ENCODE results near the gene SYT3.

DNA sequence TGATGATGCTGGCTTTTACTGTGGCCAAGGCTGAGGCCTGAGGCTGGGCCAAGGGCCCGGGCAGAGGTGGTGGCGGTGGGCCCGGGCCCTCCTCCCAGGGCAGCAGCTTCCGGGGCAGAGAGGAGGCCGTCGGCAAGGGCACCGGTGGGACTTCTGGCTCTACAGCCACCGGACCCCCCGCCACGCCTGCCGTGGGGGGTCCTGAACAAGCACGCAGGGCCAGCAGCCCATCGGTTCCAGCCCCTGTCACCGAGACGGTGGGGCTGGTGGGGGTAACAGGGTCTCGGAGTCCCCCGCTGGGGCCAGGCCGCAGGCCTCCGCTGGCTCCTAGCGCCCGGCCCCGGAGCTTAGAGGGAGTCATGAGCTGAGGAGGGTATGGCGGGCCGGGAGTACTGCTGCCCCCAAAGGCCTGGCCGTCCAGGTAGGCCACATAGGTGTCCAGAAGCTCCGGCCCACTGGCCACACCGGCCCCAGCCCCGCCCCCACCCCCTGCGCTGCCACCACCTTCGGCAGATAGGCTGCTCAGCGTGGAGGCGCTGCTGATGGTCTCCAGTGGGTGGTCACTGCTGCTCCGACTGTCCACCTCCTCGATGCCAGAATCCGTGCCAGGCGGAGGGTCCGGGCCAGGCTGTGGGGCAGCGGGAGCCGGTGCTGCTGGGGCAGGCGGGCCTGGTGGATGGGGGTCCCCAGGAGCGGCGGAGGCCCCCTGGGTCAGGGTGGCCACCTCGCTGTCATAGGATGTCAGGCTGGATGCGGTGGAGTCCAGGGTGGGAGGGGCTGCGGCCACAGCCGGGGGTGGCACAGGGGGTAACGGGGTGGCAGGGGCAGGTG is 26.9 kb upstream of the SYT3 start:
- TF ChIP-seq, protein P1, sequence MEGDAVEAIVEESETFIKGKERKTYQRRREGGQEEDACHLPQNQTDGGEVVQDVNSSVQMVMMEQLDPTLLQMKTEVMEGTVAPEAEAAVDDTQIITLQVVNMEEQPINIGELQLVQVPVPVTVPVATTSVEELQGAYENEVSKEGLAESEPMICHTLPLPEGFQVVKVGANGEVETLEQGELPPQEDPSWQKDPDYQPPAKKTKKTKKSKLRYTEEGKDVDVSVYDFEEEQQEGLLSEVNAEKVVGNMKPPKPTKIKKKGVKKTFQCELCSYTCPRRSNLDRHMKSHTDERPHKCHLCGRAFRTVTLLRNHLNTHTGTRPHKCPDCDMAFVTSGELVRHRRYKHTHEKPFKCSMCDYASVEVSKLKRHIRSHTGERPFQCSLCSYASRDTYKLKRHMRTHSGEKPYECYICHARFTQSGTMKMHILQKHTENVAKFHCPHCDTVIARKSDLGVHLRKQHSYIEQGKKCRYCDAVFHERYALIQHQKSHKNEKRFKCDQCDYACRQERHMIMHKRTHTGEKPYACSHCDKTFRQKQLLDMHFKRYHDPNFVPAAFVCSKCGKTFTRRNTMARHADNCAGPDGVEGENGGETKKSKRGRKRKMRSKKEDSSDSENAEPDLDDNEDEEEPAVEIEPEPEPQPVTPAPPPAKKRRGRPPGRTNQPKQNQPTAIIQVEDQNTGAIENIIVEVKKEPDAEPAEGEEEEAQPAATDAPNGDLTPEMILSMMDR (IDR thresholded peaks at IDR 0.05): no peak
- no peak for TF ChIP-seq POLR2A (IDR thresholded peaks at IDR 0.05)
